Neuronal stem cell (in vitro differentiated cells): ENCODE results near the gene CCT6A.
A peak's percentile ranks its signal among the peaks of the same experiment; 100 is the strongest.
"Not testable (repeated sequence)": the region's sequence is repeated elsewhere in the genome, so short reads cannot be mapped to it uniquely, and the experiment has no call there.

Source experiments
- DNase-seq: peaks from one replicate; pipeline ENCODE4 v3.0.0-alpha.2; 2013; ENCODE audit warnings: low spot score
- H2AFZ ChIP-seq: one replicate; pipeline ENCODE4 v1.6.1; 2013; ENCODE audit warnings: mild to moderate bottlenecking, low read length, inconsistent platforms
- H2AK5ac ChIP-seq: 2 replicates; pipeline ENCODE4 v1.6.1; 2013; ENCODE audit warnings: low read depth, mild to moderate bottlenecking, inconsistent platforms, low read length, moderate library complexity, mixed read lengths
- H2BK120ac ChIP-seq: 2 replicates; pipeline ENCODE4 v1.6.1; 2013; ENCODE audit warnings: low read depth, mild to moderate bottlenecking, inconsistent platforms, low read length, moderate library complexity, mixed read lengths
- H2BK12ac ChIP-seq: one replicate; pipeline ENCODE4 v1.6.1; 2013; ENCODE audit warnings: low read length, inconsistent platforms
- H2BK15ac ChIP-seq: 2 replicates; pipeline ENCODE4 v1.6.1; 2013; ENCODE audit warnings: mild to moderate bottlenecking, low read length, inconsistent platforms, mixed read lengths
- H2BK5ac ChIP-seq: one replicate; pipeline ENCODE4 v1.6.1; 2013; ENCODE audit warnings: inconsistent platforms, mild to moderate bottlenecking, low read length, moderate library complexity
- H3K14ac ChIP-seq: one replicate; pipeline ENCODE4 v1.6.1; 2013; ENCODE audit warnings: low read length, inconsistent platforms
- H3K18ac ChIP-seq: 2 replicates; pipeline ENCODE4 v1.6.1; 2013; ENCODE audit warnings: low read length, inconsistent platforms
- H3K23ac ChIP-seq: 2 replicates; pipeline ENCODE4 v1.6.1; 2013; ENCODE audit warnings: low read depth, mild to moderate bottlenecking, mixed read lengths, low read length, inconsistent platforms; ENCODE audit not compliant: poor library complexity
- H3K27ac ChIP-seq: replicated peaks from 3 replicates; pipeline ENCODE4 v1.5.1; 2013; ENCODE audit warnings: low read length, inconsistent platforms
- H3K27me3 ChIP-seq, 3 experiments: 2 replicates each; pipeline ENCODE4 v1.6.1; 2013; ENCODE audit warnings: low read length in 3 of 3, mild to moderate bottlenecking in 2 of 3, inconsistent platforms in 1 of 3, low read depth in 1 of 3, mixed read lengths in 1 of 3, moderate library complexity in 1 of 3; ENCODE audit not compliant: control insufficient read depth in 3 of 3, insufficient read depth in 3 of 3
- H3K36me3 ChIP-seq, 2 donors: replicated peaks in 1 of 2; 2 replicates each; pipeline ENCODE4 v1.6.1; 2013; ENCODE audit warnings: low read length in 2 of 2; ENCODE audit not compliant: control insufficient read depth in 2 of 2, insufficient read depth in 2 of 2
- H3K4ac ChIP-seq: 2 replicates; pipeline ENCODE4 v1.6.1; 2013; ENCODE audit warnings: inconsistent platforms, mild to moderate bottlenecking, low read length, moderate library complexity
- H3K4me1 ChIP-seq, 2 donors: 1 replicate in 1 of 2; 2 replicates in 1 of 2; pipeline ENCODE4 v1.6.1; 2013; ENCODE audit warnings: low read length in 2 of 2, low read depth in 1 of 2; ENCODE audit not compliant: control insufficient read depth in 2 of 2, insufficient read depth in 1 of 2
- H3K4me2 ChIP-seq: one replicate; pipeline ENCODE4 v1.6.1; 2013; ENCODE audit warnings: mild to moderate bottlenecking, low read length, inconsistent platforms; ENCODE audit not compliant: insufficient read depth, poor library complexity, severe bottlenecking
- H3K4me3 ChIP-seq, 2 donors: 2 replicates each; pipeline ENCODE4 v1.5.1; 2013; ENCODE audit warnings: low read length in 2 of 2, mild to moderate bottlenecking in 2 of 2, inconsistent platforms in 1 of 2, moderate library complexity in 1 of 2
- H3K79me1 ChIP-seq: one replicate; pipeline ENCODE4 v1.6.1; 2013; ENCODE audit warnings: low read depth, mild to moderate bottlenecking, inconsistent platforms, low read length, moderate library complexity
- H3K9ac ChIP-seq: one replicate; pipeline ENCODE4 v1.6.1; 2013; ENCODE audit warnings: mild to moderate bottlenecking, low read depth, low read length, inconsistent platforms; ENCODE audit not compliant: poor library complexity
- H3K9me3 ChIP-seq, 2 donors: replicated peaks in 1 of 2; 2 replicates each; pipeline versions ENCODE3 to v1.6.1; 2013; ENCODE audit warnings: low read length in 2 of 2, mild to moderate bottlenecking in 2 of 2, inconsistent platforms in 1 of 2, low read depth in 1 of 2, mixed read lengths in 1 of 2, moderate library complexity in 1 of 2; ENCODE audit not compliant: control insufficient read depth in 2 of 2, insufficient read depth in 1 of 2
- H4K8ac ChIP-seq: one replicate; pipeline ENCODE4 v1.6.1; 2013; ENCODE audit warnings: low read depth, mild to moderate bottlenecking, inconsistent platforms, low read length, moderate library complexity
- H4K91ac ChIP-seq: one replicate; pipeline ENCODE4 v1.6.1; 2013; ENCODE audit warnings: low read length, low read depth, mild to moderate bottlenecking, inconsistent platforms; ENCODE audit not compliant: poor library complexity
- WGBS, 2 donors: extraction: QIAGEN DNeasy Blood & Tissue Kit; methylation state at CpG; one replicate each; pipeline ENCODE4 v1.1.7; 2013; ENCODE audit warnings: missing lambda C conversion rate in 2 of 2, mixed read lengths in 1 of 2; ENCODE audit not compliant: insufficient read length in 2 of 2, insufficient replicate concordance in 1 of 2; ENCODE audit errors: extremely low coverage in 2 of 2; 5-methylcytosine and 5-hydroxymethylcytosine counted together

CCT6A gene

DNA sequence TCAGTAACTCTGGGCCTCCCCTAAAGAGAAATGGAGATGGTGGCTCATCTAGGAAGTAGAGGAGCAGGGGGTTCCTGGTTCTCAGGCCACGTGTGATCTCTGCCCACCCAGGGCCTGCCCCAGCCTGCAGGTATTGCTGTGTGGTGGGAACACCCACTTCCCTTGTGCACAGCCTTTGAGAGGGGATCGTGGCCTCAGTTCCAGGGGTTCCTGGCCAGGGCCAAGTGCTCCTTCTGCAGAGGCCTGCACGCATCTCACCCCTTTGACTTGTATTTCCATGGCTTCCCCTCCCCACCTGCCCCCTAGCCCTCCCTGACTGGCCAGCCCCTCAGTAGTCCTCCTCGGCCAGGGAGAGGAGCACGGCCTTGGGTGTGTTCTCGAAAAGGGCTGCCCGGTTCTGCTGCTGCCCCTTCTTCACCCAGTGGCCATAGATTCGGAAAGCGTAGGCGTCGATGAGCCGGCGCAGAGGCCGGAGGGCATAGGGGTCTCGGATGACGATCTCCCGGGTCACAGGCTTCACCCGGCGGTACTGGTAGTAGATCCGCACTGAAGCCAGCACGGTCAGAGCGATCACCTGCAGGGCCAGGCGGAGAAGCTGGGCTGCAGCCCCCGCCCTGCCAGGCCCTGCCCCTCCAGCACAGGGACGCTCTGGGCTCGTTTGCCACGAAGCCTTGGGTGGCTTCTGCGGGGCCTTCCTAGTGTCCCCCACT is 29.3 kb downstream of the CCT6A start:
- not testable (repeated sequence) for H4K8ac ChIP-seq
- WGBS, 2 donors = no CpG with 5 or more reads among the region's 28 CpGs

DNA sequence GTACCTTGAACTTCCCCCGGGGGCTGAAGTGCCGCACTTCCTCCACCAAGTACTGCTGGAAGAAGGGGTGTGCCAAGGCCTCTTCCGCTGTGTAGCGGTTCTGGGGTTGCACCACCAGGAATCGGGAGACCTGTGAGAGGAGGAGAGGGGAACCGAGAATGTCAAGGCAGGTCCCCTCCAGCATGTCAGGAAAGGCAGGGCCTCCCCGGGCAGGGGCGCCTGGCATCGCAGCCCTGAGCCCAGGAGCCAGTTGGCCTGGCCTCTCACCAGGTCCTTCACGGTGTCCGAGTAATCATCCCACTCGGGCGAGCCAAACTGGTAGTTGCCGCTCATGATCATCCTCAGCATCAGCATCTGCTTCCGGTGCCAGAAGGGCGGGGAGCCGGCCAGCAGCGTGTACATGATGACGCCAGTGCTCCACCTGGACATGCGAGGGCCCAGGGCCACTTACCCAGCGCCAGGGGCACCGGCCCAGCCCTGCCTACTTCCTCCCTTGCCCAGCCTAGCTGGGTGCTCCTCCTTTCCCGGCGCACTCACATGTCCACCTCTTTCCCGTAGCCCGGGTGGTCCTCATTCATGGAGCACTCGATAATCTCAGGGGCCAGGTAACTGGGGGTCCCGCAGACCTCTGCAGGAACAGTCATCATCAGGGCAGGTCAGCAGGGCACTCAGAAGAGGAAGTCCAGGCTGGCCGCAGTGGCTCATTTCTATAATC is 30.2 kb downstream of the CCT6A start:
- H3K4ac ChIP-seq = no peak overlapping the region
- no peak overlapping the region for H3K9ac ChIP-seq
- no peaks in the 10 kb centered on the region for H3K9me3 ChIP-seq
- peaks cover 2% of the 10 kb centered on the region for H3K79me1 ChIP-seq
- no peak overlapping the region for H2BK120ac ChIP-seq
- no peak overlapping the region for H2BK15ac ChIP-seq
- no peaks in the 10 kb centered on the region for H3K27me3 ChIP-seq
- no peak overlapping the region for H3K18ac ChIP-seq
- peak overlapping the region; percentile 65 for H3K23ac ChIP-seq
- H3K14ac ChIP-seq = no peak overlapping the region
- DNase-seq = no peak
- no peak overlapping the region for H3K27ac ChIP-seq
- H2AK5ac ChIP-seq = no peak overlapping the region
- H3K4me2 ChIP-seq = no peak overlapping the region
- H2AFZ ChIP-seq = no peak overlapping the region
- no peak overlapping the region for H2BK12ac ChIP-seq
- H3K4me1 ChIP-seq = no peaks in the 10 kb centered on the region
- H4K91ac ChIP-seq = no peak overlapping the region
- H3K36me3 ChIP-seq = peaks cover 21 to 28% of the 10 kb centered on the region in 2 donors
- H4K8ac ChIP-seq = no peak overlapping the region
- WGBS, 2 donors = no CpG with 5 or more reads among the region's 29 CpGs
- no peak overlapping the region for H2BK5ac ChIP-seq
- H3K4me3 ChIP-seq = no peak overlapping the region

More for the DNA sequence above, 29.3 kb downstream of the CCT6A start:
- H3K4me3 ChIP-seq, H4K91ac ChIP-seq, H2AK5ac ChIP-seq, H2BK12ac ChIP-seq, H3K27ac ChIP-seq, H3K18ac ChIP-seq, H3K27me3 ChIP-seq, H3K4ac ChIP-seq, H3K9ac ChIP-seq, H2BK15ac ChIP-seq, H3K4me2 ChIP-seq, DNase-seq, H2BK5ac ChIP-seq, H2AFZ ChIP-seq, H3K4me1 ChIP-seq, H3K79me1 ChIP-seq, H2BK120ac ChIP-seq, H3K23ac ChIP-seq, H3K14ac ChIP-seq, H3K9me3 ChIP-seq: not testable (repeated sequence)
- H3K36me3 ChIP-seq = peaks cover 24 to 33% of the 10 kb centered on the region in 2 donors

DNA sequence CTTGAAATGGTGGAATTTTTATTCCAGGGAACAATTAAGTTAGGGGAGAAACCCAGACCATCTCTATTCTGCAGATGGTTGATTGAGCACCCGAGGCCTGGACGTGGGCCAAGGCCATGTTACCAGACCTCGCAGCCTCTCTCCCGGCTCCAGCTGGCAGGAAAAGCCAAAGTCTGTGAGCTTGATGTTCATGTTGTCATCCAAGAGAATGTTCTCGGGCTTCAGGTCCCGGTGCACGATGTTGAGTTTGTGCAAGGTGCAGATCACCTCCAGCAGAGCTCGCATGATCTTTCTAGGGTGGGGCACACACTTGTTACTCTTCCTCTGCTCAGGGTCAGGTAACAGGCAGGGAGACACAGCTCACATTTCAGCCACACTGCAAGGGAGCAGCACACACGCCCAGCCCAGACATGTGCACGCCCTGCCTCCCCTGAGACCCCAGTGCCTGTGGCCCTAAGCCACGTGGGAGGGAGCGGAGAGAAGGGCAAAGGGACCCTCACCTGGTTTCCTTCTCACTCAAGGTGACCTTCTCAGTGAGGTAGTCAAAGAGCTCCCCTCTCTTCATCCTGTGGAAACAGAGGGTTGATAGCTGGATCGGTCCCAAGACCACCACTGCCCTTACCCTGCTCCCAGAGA is 31.7 kb downstream of the CCT6A start:
- H3K9me3 ChIP-seq = no peaks in the 10 kb centered on the region
- no peak overlapping the region for H4K8ac ChIP-seq
- H3K27me3 ChIP-seq = no peaks in the 10 kb centered on the region
- no peak overlapping the region for H2BK12ac ChIP-seq
- no peak for DNase-seq
- no CpG with 5 or more reads among the region's 13 CpGs for WGBS, 2 donors
- no peak overlapping the region for H3K18ac ChIP-seq
- H3K14ac ChIP-seq = no peak overlapping the region
- no peak overlapping the region for H2BK120ac ChIP-seq
- no peak overlapping the region for H3K4me3 ChIP-seq
- peaks cover 20 to 24% of the 10 kb centered on the region in 2 donors for H3K36me3 ChIP-seq
- H3K4me1 ChIP-seq = no peaks in the 10 kb centered on the region
- peak overlapping the region; percentile 73 for H3K23ac ChIP-seq
- no peak overlapping the region for H3K4ac ChIP-seq
- no peak overlapping the region for H2AFZ ChIP-seq
- no peak overlapping the region for H3K27ac ChIP-seq
- H4K91ac ChIP-seq = no peak overlapping the region
- H3K79me1 ChIP-seq = no peaks in the 10 kb centered on the region
- no peak overlapping the region for H3K9ac ChIP-seq
- no peak overlapping the region for H2BK15ac ChIP-seq
- peak overlapping the region; percentile 29 for H2BK5ac ChIP-seq
- no peak overlapping the region for H2AK5ac ChIP-seq
- H3K4me2 ChIP-seq = no peak overlapping the region

DNA sequence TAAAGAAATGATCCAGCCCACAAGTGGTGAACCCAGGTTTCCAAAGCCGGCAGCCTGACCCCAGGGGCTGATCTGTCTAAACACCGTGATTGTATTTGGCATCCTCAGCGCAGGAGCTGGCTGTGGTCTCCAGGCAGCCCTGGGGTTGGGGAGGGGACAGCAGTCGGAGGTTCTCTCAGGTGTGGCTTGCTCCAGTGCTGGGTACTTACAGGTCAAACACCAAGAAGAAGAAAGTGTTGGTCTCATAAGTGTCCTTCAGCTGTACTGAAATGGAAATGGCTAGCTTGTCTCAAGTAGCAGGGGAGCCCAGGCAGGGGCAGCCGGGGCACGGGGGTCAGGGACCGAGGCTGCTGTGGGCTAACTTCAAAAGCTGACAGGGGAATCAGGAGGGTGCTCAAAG is 35.2 kb downstream of the CCT6A start:
- no CpG with 5 or more reads among the region's 7 CpGs for WGBS, 2 donors
- Histone ChIP-seq H2BK120ac (no peak overlapping the region), H2BK12ac (no peak overlapping the region)

More for the DNA sequence above, 35.2 kb downstream of the CCT6A start:
- no peak overlapping the region for H3K4me2 ChIP-seq
- H3K4me1 ChIP-seq = no peaks in the 10 kb centered on the region
- no peaks in the 10 kb centered on the region for H3K27me3 ChIP-seq
- H2BK5ac ChIP-seq = no peak overlapping the region
- no peak overlapping the region for H3K4me3 ChIP-seq
- no peak overlapping the region for H2BK15ac ChIP-seq
- no peaks in the 10 kb centered on the region for H3K9me3 ChIP-seq
- H3K36me3 ChIP-seq = peaks cover 7 to 10% of the 10 kb centered on the region in 2 donors
- H3K18ac ChIP-seq = no peak overlapping the region
- no peak overlapping the region for H2AFZ ChIP-seq
- H2AK5ac ChIP-seq = no peak overlapping the region
- H3K79me1 ChIP-seq = no peaks in the 10 kb centered on the region
- no peak overlapping the region for H3K14ac ChIP-seq
- H3K9ac ChIP-seq = no peak overlapping the region
- no peak overlapping the region for H4K91ac ChIP-seq
- no peak overlapping the region for H3K23ac ChIP-seq
- no peak overlapping the region for H4K8ac ChIP-seq
- no peak overlapping the region for H3K27ac ChIP-seq
- DNase-seq = no peak
- no peak overlapping the region for H3K4ac ChIP-seq
